PFSK-1 (cell line): ENCODE results near the gene PPP1R3C.

Source experiments
- FOXP2 ChIP-seq: optimal IDR thresholded peaks from 2 replicates; pipeline ENCODE3; 2011; ENCODE audit warnings: borderline replicate concordance, control low read depth, inconsistent platforms; ENCODE audit not compliant: insufficient read depth; ENCODE audit errors: extremely low read length, extremely low read depth
- POLR2AphosphoS5 ChIP-seq: IDR thresholded peaks from 2 replicates; pipeline ENCODE4 v1.6.1; 2012; ENCODE audit warnings: low read depth, mild to moderate bottlenecking, control low read depth, low read length, moderate library complexity
- SIN3A ChIP-seq: IDR thresholded peaks from 2 replicates; pipeline ENCODE4 v1.6.1; 2012; ENCODE audit warnings: mild to moderate bottlenecking, low read length, moderate library complexity, borderline replicate concordance; ENCODE audit not compliant: insufficient read depth
- TAF1 ChIP-seq: IDR thresholded peaks from 2 replicates; pipeline ENCODE4 v1.6.1; 2012; ENCODE audit warnings: low read length, control low read depth, borderline replicate concordance; ENCODE audit not compliant: insufficient read depth
- TF ChIP-seq, protein P1 (sequence below), 2 experiments: IDR thresholded peaks; 2 replicates each; pipeline versions ENCODE4 v1.6.1 to v1.8.0; 2011 to 2012; ENCODE audit warnings: low read depth in 2 of 2, low read length in 2 of 2, control low read depth in 1 of 2, inconsistent platforms in 1 of 2, mild to moderate bottlenecking in 1 of 2, moderate library complexity in 1 of 2; ENCODE audit not compliant: insufficient read depth in 1 of 2

The PPP1R3C gene

DNA sequence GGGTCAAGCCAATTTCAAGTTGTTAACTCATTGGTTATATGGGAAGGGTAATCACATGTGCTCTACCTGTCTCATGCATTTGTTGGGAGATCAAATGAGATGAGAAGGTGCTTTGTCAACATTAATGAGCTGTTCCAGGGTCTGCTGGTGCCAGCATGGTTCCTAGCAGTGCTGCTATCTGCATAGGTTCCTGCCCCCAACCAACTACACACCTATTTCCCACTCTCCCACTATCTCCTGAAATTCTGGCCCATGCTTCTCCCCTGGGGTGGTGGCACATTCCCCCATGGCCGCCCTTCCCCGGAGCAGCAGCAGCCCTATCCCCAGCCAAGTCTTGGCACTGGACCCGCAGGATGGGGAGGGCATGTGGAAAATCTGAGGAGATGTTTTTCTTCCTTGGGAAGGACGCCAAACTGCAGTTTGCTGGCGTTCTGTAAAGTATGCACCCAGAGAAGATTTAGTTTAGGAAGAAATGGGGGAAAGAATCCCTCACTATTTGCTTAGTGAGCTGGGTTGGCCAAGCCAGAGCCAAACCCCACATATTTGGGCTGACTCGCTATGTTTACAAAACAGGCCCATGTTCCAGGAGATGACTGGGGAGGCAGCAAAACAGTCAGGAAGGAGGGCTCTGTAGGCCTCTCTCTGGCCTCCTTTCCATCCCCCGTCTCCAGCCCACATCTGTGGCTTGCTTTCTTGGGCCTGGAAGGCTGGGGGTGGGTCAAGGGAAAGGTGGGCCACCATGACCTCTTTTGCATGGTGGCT lies 42.5 kb downstream of the PPP1R3C start:
- no peak for TF ChIP-seq POLR2AphosphoS5
- TF ChIP-seq, protein P1, sequence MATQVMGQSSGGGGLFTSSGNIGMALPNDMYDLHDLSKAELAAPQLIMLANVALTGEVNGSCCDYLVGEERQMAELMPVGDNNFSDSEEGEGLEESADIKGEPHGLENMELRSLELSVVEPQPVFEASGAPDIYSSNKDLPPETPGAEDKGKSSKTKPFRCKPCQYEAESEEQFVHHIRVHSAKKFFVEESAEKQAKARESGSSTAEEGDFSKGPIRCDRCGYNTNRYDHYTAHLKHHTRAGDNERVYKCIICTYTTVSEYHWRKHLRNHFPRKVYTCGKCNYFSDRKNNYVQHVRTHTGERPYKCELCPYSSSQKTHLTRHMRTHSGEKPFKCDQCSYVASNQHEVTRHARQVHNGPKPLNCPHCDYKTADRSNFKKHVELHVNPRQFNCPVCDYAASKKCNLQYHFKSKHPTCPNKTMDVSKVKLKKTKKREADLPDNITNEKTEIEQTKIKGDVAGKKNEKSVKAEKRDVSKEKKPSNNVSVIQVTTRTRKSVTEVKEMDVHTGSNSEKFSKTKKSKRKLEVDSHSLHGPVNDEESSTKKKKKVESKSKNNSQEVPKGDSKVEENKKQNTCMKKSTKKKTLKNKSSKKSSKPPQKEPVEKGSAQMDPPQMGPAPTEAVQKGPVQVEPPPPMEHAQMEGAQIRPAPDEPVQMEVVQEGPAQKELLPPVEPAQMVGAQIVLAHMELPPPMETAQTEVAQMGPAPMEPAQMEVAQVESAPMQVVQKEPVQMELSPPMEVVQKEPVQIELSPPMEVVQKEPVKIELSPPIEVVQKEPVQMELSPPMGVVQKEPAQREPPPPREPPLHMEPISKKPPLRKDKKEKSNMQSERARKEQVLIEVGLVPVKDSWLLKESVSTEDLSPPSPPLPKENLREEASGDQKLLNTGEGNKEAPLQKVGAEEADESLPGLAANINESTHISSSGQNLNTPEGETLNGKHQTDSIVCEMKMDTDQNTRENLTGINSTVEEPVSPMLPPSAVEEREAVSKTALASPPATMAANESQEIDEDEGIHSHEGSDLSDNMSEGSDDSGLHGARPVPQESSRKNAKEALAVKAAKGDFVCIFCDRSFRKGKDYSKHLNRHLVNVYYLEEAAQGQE (IDR thresholded peaks at IDR 0.05; ENCODE audit: insufficient read depth in 1 of 2, low read depth in 2 of 2, low read length in 2 of 2) = no peak
- no peak for TF ChIP-seq FOXP2
- no peak for TF ChIP-seq SIN3A
- TF ChIP-seq TAF1 = no peak

DNA sequence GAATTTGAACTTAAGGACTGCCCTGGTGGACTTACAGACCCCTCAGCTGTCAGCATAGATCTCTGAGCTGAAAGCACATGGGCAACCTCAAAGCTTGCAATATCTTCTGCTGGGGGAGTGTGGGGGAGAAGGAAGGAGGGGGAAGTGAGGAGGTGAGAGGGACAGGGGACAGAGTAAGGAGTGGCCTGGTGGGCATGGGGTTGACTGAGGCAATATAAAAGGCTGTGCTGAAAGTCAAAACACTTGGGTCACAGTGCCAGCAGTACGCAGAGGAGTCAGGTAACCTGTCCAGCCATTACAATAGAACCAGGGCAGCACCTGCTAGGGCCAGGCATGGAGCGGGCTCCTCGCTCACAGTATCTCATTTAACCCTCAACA lies 43.2 kb downstream of the PPP1R3C start:
- no peak for TF ChIP-seq FOXP2
- TF ChIP-seq, protein P1 (IDR thresholded peaks at IDR 0.05; ENCODE audit: insufficient read depth in 1 of 2, low read depth in 2 of 2, low read length in 2 of 2) = no peak
- TF ChIP-seq POLR2AphosphoS5 = no peak
- no peak for TF ChIP-seq TAF1
- TF ChIP-seq SIN3A = no peak

DNA sequence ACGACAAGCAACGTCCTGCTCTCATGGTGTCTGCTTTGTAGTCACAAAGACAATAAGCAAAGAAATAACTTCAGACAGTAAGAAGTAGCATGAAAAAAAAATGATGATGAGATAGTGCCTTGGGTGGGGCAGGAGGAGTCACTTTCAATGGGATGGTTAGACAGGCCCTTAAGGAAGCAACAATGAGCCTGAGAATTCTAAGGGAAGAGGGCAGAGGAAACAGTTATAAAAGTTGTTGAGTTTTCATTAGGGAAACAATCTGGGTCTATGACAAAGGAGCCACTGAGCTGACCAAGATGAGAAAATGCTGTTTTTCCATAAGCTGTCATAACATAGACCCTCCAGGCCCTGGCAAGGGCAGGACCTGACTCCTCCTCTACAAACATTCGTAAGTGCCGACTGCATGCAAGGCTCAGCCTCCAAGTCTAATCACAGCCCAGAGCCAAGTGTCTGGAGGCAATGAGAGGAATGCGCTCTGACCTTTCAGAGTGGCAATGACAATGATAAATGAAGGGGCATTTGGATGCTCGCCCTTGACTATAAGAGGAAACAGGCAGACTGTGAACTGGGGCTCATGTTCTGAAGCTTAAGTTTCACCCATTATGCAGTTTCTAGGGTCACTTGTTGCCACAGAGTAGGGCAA lies 43.7 kb downstream of the PPP1R3C start:
- TF ChIP-seq POLR2AphosphoS5 (no peak), TAF1 (no peak), SIN3A (no peak), FOXP2 (no peak)
- TF ChIP-seq, protein P1 (IDR thresholded peaks at IDR 0.05; ENCODE audit: insufficient read depth in 1 of 2, low read depth in 2 of 2, low read length in 2 of 2) = no peak

DNA sequence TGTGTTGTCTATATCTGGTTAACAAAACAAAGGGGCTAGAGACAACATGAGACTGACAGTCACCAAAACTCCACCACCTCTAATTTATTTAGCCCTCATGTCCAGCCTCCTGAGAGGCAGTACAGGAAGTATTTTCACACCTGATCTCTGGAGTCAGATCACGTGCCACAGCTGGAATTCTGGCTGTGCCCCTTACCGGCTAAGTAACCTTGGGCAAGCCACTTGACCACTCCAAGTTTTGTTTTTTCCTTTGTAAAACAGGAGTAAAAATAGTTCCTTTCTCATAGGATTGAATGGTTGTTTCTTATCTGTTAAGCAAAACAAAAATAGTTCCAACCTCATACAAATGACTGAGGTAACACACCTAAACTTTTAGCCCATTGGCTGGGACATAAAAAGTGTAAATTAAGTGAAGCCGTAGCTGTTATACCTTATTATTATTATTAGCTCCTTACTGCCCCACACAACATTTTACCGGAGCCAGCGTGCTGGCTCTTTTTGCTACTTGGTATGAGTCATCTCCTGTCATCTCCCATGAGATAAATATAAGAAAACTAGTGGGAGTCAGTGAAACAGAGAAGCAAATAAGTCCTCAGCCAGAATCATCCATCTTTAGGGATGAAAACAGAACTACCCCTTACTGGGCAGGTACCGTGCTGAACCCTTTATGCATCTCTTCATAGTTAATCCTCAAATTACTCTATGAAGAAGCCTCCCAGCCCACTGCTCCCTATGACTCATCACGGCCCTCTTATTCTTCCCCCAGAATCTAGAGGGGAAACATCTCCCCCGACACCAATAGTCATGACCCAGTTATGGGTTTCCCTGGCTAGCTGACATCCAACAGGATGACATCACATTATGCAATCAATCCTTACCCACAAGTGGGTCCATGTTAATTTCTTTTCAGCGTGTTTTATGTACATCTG lies 44.9 kb downstream of the PPP1R3C start:
- no peak for TF ChIP-seq FOXP2
- no peak for TF ChIP-seq SIN3A
- no peak for TF ChIP-seq TAF1
- no peak for TF ChIP-seq POLR2AphosphoS5
- TF ChIP-seq, protein P1 (IDR thresholded peaks at IDR 0.05; ENCODE audit: insufficient read depth in 1 of 2, low read depth in 2 of 2, low read length in 2 of 2) = no peak
